ENCODE data around the gene FBXO46.

- TF ChIP-seq CTCF (conservative IDR thresholded peaks at IDR 0.05; ENCODE audit: low read depth, low read length) (peak; percentile 78), EZH2phosphoT487 (IDR thresholded peaks at IDR 0.05; ENCODE audit: borderline replicate concordance, low read length) (no peak)
Measured at GRCh38 chr19:45770192-45771101, 39.8 kb upstream of the FBXO46 start.
